ENCODE measurements around the gene PLLP. TPM values are rescaled to one million over a fixed set of nuclear protein-coding genes. Genes with fewer than 3 reads are reported as not detected.

Gene PLLP
- total RNA-seq, 2 donors from 2014 or later, result 0.48 TPM; not detected in 1

Other genes starting within 250 kb of the PLLP start
- gene CPNE2, start 192.1 kb downstream of the PLLP start, total RNA-seq, result 10 to 100 TPM in 1 of 2 donors, 1 to 10 TPM in 1; 9.4 to 15.1 TPM
- gene PSME3IP1, start 98.6 kb downstream of the PLLP start, total RNA-seq, result 100 to 1,000 TPM; 120 to 140 TPM
- gene RSPRY1, start 98.3 kb downstream of the PLLP start, total RNA-seq, result 10 to 100 TPM; 33.9 to 39.8 TPM
- 10 to 100 TPM; 27.9 to 30.3 TPM for gene ARL2BP, start 39.4 kb downstream of the PLLP start, total RNA-seq
- 1 to 10 TPM; 4.6 to 8.0 TPM for gene CCL22, start 74.1 kb upstream of the PLLP start, total RNA-seq
- not detected for gene CX3CL1, start 87.8 kb upstream of the PLLP start, total RNA-seq
- 1 to 10 TPM; 1.3 to 7.4 TPM for gene CCL17, start 120.1 kb upstream of the PLLP start, total RNA-seq
- gene CIAPIN1, start 162.7 kb upstream of the PLLP start, total RNA-seq, result 10 to 100 TPM; 39.6 to 49.7 TPM
- 10 to 100 TPM; 31.4 to 35.2 TPM for gene COQ9, start 162.8 kb upstream of the PLLP start, total RNA-seq
- gene POLR2C, start 178.0 kb upstream of the PLLP start, total RNA-seq, result 10 to 100 TPM; 65.7 to 67.5 TPM
- 10 to 100 TPM; 12.0 to 19.6 TPM for gene DOK4, start 201.8 kb upstream of the PLLP start, total RNA-seq

Measured in activated T-cell treated with anti-CD3 and anti-CD28 coated beads, Interleukin-2, amount 50 U/mL, for 72 hours (primary cell).